NCI-H2107 treated with DMSO at 0.1 percent for 48 hours (cell line): ENCODE data around the gene KIRREL1.
"Not testable (repeated sequence)": the region's sequence is repeated elsewhere in the genome, so short reads cannot be mapped to it uniquely, and the experiment has no call there.

Experiments
- DNase-seq: peaks from one replicate; lab custom pipeline; 2025; ENCODE audit not compliant: unreplicated experiment; lab: John Stamatoyannopoulos, UW

KIRREL1 gene

DNA sequence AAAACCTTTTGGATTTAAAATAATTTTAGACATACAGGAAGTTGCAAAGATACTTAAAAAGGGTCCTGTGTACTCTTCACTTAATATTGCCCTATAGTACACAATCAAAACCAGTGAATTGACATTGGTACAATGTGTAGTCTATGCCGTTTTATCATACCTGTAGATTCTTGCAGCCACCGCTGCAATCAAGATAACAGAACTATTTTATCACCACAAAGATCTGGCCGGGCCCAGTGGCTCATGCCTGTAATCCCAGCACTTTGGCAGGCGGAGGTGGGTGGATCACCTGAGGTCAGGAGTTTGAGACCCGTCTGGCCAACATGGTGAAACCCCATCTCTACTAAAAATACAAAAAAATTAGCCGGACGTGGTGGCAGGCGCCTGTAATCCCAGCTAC lies 135.1 kb downstream of the KIRREL1 start:
- not testable (repeated sequence) for DNase-seq

DNA sequence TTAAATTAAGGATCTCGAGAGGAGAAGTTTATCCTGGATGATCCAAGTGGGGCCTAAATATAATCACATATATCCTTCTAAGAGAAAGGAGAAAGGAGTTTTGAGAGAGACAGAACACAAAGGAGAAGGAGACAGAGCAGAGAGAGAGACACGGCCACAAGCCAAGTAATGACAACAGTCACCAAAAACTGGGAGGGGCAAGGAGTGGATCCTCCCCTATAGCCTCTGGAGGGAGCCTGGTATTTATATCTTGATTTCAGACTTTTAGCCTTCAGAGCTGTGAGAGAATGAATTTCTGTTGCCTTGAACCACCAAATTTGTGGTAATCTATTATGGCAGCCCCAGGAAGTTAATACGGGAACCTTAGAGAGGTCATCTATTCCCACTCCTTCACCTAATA lies 137.8 kb downstream of the KIRREL1 start:
- no peak for DNase-seq

DNA sequence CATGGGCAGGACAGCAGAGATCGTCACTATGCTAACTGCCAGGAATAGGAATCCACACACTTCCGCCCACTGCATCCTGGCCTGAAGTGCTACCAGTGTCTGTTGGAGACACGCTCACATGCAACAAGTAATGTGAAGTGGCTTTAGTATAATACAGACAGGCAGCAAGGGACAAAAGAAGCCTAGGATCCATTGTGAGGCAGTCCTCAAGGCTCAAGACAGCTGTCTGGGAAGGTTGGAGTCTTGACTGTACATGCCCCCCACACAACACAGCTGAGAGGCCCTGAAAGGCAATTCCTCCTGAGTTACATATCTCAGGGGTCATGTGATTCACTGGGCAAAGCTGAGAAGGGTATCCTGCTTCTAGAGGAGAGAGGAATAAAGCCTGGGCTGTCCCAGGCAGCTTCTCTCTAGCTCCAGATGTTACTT lies 147.3 kb downstream of the KIRREL1 start:
- no peak for DNase-seq

DNA sequence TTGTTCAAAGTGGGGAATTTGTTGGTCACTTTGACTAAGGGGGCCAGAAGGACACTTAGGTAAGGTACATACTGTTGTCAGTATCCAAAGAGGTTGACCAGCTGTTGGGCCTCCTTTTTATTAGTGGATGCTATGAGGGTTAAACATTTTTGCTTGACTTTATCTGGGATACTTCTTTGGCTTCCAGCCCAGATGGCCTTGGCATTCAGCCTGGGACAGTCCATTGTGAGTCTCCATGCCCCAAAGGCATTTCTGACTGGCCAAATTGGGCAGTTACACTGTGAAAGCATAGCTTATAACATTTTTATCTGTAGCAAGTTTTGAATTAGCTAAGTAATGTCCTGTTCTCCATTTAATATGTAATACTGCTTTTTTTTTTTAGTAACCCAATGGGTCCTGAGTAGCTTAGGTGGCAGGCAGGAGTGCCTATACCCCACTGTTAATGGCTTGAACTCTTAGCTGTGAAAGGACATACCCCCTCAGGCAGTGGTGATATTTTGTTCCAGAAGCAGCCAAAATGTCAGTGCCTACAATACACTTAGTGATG lies 151.8 kb downstream of the KIRREL1 start:
- no peak for DNase-seq

DNA sequence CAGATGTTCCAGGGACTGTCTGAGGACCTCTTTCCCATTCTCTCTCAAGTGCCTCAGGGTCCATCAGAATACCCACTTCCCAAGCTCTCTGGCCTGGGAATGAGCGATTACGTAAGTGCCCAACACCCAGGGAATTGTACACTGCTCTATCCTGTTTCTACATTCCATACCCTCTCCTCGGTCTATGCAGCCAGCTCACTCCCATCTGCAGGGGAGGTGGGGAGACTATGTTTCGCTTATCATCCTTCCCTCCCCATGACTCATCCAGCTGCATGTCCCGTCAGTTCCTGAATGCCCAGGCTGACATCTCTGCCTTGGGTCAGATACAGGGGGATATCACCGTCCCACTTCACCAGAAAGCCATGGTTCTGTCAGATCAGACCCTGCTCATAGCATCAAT lies 152.7 kb downstream of the KIRREL1 start:
- DNase-seq, result no peak

DNA sequence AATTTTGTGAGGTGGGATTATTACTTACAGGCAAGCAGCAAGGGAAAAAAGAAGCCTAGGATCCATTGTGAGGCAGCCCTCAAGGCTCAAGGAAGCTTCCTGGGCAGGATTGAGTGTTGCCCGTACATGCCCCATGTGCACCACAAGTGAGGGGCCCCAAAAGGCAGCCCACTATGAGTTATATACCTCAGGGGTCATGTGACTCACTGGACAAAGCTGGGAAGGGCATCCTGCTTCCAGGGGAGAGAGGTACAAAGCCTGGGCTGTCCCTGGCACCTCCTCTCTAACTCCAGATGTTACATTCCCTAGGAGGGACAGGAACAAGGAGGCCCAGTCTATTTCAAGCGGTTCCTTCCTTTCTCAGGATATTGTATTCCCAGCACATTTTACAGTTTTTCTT lies 153.3 kb downstream of the KIRREL1 start:
- no peak for DNase-seq

DNA sequence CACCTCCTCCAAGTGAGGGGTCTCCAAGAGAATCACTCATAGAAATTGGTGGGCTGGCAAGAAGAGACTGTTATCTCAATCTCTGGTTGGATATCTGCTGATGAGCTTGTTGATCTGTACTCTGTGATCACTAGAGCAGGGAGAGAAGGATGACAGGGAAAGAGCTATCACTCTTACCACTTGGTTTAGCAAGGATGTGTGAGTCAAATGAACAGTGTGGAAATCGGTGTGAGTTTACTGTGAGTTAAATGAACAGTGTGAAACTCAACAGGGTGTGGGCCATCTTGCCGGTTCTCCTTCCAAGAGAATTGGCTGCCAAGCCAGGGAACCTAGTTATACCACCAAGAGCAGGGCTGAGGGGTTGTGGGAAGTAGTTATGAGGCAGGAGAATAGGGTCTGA lies 154.0 kb downstream of the KIRREL1 start:
- DNase-seq, result no peak

DNA sequence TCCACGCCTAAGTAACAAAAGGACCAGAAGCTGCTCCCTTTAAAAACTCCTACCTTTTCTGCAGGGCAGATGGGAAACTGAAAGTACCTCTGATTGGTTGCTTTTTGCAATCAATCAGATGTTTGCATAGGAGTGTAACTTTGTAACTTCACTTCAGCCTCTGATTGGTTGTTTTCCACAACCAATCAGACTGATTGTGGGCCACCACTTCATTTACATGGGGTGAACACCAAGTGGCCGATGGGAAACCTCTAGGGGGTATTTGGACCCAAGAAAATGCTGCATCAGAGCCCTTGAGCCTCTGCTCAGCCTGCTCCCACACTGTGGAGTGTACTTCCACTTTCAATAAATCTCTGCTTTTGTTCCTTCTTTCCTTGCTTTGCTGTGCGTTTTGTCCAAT lies 154.4 kb downstream of the KIRREL1 start:
- no peak for DNase-seq

DNA sequence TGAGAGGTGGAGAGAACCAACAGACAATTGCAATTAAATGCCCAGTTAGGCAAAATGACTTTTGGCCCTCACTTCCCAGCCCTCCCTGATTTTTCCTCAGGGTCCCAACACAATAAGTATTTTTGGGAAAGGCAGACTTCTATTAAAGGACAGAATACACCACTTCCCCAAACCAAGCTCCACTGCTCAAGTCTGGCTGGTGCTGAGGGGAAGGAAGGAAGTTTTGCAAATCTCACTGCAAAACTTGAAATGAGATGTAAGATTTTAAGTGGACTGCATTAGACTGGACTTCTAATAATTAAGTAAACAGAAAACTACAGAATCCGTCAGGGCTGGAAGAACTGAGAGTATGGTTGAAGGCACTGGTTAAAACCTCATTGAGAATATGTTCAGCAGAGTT lies 155.0 kb downstream of the KIRREL1 start:
- DNase-seq, result no peak

DNA sequence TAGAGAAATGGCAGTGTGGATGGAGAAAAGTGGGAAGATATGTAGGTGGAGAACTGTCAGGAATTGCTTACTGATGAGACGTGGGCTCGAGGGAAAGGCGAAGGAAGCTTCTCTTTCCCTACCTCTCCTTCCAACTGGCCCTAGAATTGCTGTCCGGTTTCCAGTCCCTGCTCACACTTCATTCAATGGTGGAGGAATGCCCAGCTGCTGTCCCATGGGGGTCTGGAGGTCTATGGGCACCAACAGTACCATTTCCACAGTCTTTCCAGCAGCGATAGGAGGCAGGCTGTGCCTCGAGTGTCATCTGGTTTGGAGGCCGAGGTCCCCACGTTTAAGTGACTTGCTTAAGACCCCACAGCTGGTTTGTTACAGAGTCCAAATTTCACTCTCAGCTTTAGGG lies 155.7 kb downstream of the KIRREL1 start:
- no peak for DNase-seq
